Measurements from ENCODE around the gene CDC42EP1. TPM values are rescaled to one million over a fixed set of nuclear protein-coding genes. Genes with fewer than 3 reads are reported as not detected.

Gene CDC42EP1
- total RNA-seq, 2 donors from 2014 or later = 28.6 to 97.0 TPM

DNA sequence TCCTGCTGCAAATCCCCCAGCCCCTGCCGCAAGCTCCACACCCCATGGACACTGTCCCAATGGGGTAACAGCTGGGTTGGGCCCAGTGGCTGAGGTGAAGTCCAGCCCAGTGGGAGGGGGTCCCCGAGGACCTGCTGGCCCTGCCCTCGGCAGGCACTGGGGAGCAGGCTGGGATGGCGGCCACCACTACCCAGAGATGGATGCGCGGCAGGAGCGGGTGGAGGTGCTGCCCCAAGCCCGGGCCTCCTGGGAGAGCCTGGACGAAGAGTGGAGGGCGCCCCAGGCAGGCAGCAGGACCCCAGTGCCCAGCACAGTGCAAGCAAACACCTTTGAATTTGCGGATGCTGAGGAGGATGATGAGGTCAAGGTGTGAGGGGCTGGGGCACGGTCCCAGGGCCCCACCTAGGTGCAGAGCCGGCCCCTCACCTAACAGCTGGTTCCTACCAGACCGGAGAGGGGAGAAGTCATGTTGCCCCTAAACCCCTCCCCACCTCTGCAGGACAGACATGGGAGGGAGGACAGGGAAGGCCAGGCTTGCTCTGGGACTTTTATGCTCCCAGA lies 8.2 kb downstream of the CDC42EP1 start:
- intact Hi-C loops (cut with DNase I) = loop anchor here (2.0 to 5.0 kb wide), 2 partner anchors 30 to 251 kb away; no protein-coding TSS in a partner anchor
- 89% methylated on average over 14 of the region's 14 CpGs for WGBS
- Histone ChIP-seq H3K27ac (no peak overlapping the region), H3K9me3 (no peaks in the 10 kb centered on the region), H3K4me3 (no peak overlapping the region), H3K4me1 (replicated peaks) (peaks cover 14% of the 10 kb centered on the region), H3K27me3 (replicated peaks; ENCODE audit: insufficient read depth) (no peaks in the 10 kb centered on the region), H3K36me3 (no peaks in the 10 kb centered on the region)
- TF ChIP-seq, protein P1, sequence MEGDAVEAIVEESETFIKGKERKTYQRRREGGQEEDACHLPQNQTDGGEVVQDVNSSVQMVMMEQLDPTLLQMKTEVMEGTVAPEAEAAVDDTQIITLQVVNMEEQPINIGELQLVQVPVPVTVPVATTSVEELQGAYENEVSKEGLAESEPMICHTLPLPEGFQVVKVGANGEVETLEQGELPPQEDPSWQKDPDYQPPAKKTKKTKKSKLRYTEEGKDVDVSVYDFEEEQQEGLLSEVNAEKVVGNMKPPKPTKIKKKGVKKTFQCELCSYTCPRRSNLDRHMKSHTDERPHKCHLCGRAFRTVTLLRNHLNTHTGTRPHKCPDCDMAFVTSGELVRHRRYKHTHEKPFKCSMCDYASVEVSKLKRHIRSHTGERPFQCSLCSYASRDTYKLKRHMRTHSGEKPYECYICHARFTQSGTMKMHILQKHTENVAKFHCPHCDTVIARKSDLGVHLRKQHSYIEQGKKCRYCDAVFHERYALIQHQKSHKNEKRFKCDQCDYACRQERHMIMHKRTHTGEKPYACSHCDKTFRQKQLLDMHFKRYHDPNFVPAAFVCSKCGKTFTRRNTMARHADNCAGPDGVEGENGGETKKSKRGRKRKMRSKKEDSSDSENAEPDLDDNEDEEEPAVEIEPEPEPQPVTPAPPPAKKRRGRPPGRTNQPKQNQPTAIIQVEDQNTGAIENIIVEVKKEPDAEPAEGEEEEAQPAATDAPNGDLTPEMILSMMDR (IDR thresholded peaks at IDR 0.05) = no peak
- no peak for TF ChIP-seq POLR2A (IDR thresholded peaks at IDR 0.05)
- DNase-seq (ENCODE audit: low spot score) = no peak

DNA sequence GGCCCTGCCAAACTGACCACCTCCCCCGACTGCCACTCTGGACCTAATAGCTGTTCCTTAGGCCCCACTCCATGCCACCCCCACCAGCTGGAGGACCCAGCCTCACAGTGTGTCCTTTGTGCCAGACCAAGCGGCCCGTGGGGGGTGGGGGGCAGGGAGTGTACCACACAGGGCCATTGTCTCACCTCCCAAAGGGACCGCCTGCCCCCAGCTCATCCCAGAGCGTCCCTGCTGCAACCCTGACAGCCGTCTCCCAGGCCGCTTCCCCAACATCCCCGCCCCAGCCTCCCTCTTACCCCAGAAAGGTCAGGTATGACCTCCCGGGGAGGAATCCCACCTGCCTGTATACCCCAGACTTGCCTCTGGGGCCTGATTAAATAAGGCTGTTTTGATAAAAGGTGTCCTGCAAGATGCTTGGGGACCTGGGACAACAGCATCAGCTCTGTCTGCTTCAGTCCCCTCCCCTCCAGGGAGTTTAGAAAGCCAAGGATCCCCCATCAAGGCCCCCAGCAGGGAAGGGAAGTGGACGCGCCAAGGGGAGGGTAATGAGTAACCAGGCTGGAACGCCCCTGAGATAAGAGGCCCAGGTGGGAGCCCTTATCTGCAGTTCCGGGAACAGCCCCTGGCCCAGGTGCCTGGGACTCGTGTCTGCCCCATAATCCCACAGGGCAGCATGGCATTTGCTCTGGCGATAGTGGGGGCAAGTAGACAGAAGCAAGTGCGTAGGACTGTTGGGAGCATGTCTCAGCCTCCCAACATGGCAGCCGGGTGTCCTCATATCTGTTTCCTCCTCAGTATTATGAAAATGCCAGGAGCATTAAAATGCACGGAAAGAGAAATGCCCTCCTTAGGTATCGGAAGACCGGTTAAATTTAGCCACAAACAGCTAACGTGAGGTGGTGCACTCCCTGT lies 9.0 kb downstream of the CDC42EP1 start:
- H3K36me3 ChIP-seq = no peaks in the 10 kb centered on the region
- peaks cover 7% of the 10 kb centered on the region for H3K4me1 ChIP-seq (replicated peaks)
- no peak for DNase-seq (ENCODE audit: low spot score)
- WGBS = 68% methylated on average over 20 of the region's 21 CpGs
- H3K27me3 ChIP-seq (replicated peaks; ENCODE audit: insufficient read depth) = no peaks in the 10 kb centered on the region
- H3K27ac ChIP-seq = no peak overlapping the region
- H3K4me3 ChIP-seq = no peak overlapping the region
- H3K9me3 ChIP-seq = no peaks in the 10 kb centered on the region
- TF ChIP-seq POLR2A (IDR thresholded peaks at IDR 0.05) (no peak), POLR2AphosphoS5 (IDR thresholded peaks at IDR 0.05) (no peak)
- TF ChIP-seq, protein P1 (IDR thresholded peaks at IDR 0.05) = no peak
- intact Hi-C loops (cut with DNase I) = loop anchor here (2.0 to 5.0 kb wide), 2 partner anchors 30 to 252 kb away; no protein-coding TSS in a partner anchor

DNA sequence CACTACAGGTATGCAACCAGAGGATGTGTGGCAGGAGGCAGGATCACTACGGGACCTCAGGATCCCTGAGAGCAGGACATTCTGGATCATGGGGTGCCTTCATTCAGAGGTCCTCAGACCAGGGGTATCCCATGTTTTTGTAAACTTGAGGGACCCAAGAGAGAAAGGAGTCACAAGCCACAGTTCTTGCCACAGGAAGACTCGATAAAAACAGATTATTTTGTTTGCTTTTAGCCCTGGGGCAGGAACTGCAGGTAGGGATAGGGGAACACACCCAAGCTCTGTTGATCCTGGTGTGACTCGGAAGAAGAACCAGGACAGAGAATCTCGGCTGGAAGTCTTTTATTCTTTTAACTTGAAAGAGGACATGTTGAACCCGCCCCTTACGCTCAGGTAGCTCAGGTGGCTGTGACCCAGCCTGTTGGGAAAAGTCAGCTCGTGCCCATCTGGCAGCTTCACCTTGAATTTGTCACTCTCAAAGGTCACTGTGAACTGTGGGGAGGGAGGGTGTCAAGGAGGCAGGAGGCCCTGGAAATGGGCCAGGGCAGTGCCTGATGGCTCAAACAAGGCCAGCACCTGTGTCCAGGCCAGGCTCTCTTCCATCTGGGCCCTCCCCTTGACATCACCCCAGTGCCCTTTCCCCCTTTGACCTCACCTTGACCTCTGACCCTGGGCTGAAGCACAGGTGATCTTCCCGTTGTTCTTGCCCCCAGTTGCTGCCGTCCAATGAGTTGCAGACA lies 9.8 kb downstream of the CDC42EP1 start:
- TF ChIP-seq, protein P1 (IDR thresholded peaks at IDR 0.05) = no peak
- TF ChIP-seq POLR2AphosphoS5 (IDR thresholded peaks at IDR 0.05) (no peak), POLR2A (IDR thresholded peaks at IDR 0.05) (no peak)
- H3K4me1 ChIP-seq (replicated peaks) = peaks cover 4% of the 10 kb centered on the region
- 42% methylated on average over 9 of the region's 9 CpGs for WGBS
- H3K27me3 ChIP-seq (replicated peaks; ENCODE audit: insufficient read depth) = no peaks in the 10 kb centered on the region
- H3K4me3 ChIP-seq = no peak overlapping the region
- DNase-seq (ENCODE audit: low spot score) = no peak
- H3K9me3 ChIP-seq = no peaks in the 10 kb centered on the region
- no peak overlapping the region for H3K27ac ChIP-seq
- intact Hi-C loops (cut with DNase I) = loop anchor here (2.0 to 5.0 kb wide), 2 partner anchors 31 to 253 kb away; no protein-coding TSS in a partner anchor
- H3K36me3 ChIP-seq = no peaks in the 10 kb centered on the region

DNA sequence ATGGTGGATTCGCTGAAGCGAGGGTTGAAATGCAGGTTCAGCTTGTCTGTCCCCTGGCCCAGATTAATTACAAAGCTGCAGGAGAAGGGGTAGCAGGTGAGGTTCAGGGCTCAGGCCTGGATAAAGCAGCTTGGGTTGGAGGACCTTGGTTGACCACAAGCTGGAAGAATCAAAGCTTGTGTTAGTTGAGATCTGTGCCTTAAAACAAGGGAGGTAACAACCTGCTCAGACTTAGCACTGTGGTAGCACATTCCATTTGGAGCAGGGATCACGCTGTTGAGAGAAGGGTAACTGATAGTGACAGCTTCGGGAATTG lies 10.3 kb downstream of the CDC42EP1 start:
- DNase-seq (ENCODE audit: low spot score) = no peak
- no peaks in the 10 kb centered on the region for H3K36me3 ChIP-seq
- WGBS = 79% methylated on average over 4 of the region's 4 CpGs
- H3K9me3 ChIP-seq = no peaks in the 10 kb centered on the region
- no peak overlapping the region for H3K4me3 ChIP-seq
- no peaks in the 10 kb centered on the region for H3K27me3 ChIP-seq (replicated peaks; ENCODE audit: insufficient read depth)
- peaks cover 4% of the 10 kb centered on the region for H3K4me1 ChIP-seq (replicated peaks)
- H3K27ac ChIP-seq = no peak overlapping the region
- intact Hi-C loops (cut with DNase I) = no loop called here
- TF ChIP-seq POLR2A (IDR thresholded peaks at IDR 0.05) = no peak
- TF ChIP-seq POLR2AphosphoS5 (IDR thresholded peaks at IDR 0.05) = no peak
- TF ChIP-seq, protein P1 (IDR thresholded peaks at IDR 0.05) = no peak
